Retinal pigment epithelial cell (primary cell): ENCODE data around the gene GNB5.

Source experiments
- DNase-seq: peaks from one replicate; pipeline ENCODE4 v3.0.0-alpha.2; 2010; ENCODE audit warnings: low read depth
- H3K4me3 ChIP-seq: 2 replicates; pipeline ENCODE4 v1.5.1; 2011; ENCODE audit warnings: mild to moderate bottlenecking, low read length, control low read depth, moderate library complexity
- TF ChIP-seq, protein P1 (sequence below): conservative IDR thresholded peaks from 2 replicates; pipeline ENCODE4 v1.5.1; 2011; ENCODE audit warnings: low read depth, low read length, control low read depth, inconsistent platforms

GNB5 gene

DNA sequence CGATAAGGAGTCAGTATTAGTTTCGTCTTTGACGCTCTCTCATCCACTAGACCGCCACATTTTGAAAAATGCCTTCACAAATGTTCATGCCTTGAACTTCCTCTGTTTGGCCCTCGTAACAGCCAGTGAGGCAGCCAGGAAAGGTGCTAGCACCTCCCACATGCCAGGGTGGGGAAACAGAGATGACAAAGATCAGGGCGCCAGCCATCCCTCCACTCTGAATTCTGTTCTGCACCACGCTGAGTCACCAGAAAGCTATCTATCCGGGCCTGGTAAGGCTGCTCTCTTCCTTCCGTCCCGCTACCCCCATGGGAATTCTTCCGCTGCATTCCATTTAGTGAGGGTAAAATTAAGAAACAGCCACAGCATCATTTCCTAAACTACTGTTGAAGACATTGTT lies 47.3 kb downstream of the GNB5 start:
- TF ChIP-seq, protein P1, sequence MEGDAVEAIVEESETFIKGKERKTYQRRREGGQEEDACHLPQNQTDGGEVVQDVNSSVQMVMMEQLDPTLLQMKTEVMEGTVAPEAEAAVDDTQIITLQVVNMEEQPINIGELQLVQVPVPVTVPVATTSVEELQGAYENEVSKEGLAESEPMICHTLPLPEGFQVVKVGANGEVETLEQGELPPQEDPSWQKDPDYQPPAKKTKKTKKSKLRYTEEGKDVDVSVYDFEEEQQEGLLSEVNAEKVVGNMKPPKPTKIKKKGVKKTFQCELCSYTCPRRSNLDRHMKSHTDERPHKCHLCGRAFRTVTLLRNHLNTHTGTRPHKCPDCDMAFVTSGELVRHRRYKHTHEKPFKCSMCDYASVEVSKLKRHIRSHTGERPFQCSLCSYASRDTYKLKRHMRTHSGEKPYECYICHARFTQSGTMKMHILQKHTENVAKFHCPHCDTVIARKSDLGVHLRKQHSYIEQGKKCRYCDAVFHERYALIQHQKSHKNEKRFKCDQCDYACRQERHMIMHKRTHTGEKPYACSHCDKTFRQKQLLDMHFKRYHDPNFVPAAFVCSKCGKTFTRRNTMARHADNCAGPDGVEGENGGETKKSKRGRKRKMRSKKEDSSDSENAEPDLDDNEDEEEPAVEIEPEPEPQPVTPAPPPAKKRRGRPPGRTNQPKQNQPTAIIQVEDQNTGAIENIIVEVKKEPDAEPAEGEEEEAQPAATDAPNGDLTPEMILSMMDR = no peak
- DNase-seq = no peak
- H3K4me3 ChIP-seq = no peak overlapping the region

DNA sequence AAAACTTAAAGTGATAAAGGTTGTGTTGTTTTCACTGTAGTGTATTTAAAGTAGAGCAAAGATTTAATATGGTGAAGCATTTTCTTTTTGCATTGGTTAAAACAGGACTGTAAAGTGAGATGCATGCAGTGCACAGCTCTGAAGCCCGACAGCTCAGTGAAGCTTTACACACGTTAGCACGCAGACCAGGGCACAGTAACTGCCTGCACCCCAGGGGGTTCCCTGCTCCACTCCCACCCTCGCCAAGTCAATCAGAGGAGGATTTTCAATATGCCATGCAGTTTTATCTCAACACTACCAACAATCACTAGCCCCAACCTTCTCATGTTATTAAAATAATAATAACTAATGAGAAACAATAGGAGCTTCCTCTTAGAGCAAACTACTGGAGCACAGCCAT lies 50.5 kb downstream of the GNB5 start:
- H3K4me3 ChIP-seq = no peak overlapping the region
- TF ChIP-seq, protein P1 = no peak
- DNase-seq = no peak

DNA sequence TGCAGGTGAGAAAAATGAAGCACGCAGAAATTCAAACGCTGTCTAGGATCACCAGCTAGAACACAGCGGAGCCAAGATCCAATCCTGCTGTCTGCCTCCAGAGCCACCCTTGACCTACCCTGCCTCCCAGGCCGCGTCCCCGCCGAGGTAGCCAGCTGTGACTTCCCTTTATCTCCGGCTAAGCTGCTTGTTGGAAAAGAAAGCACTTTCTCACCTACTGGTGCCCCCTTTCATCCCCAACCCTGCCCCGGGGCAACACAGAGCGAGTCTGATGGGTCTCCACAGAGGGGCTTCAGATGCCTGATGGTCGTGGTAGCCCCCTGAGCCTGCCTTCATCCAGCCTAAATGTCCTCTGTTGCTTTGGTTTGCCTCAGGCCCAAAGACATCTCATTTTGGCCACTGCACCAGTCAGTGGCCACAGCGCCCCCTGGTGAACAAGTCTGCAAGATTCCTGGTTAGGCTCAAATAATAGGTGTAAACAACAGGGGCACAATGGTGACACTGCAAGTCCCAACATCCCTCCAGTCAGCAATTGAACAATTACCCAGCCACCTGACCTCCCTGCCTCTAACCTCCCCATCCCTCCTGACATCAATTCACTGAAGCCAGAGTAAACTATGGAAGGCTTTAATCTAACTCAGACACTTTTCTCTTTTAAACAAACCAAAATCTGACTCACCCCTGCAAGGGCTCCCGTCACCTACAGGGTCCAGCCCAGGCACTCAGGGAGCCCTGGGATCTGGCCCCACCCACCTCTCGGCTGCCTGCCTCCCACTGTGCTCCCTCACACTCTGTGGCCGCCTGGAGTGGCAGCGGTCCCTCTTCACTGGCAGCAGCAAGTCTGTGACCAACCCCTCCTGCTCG lies 51.4 kb downstream of the GNB5 start:
- TF ChIP-seq, protein P1 = peak; percentile 89
- no peak for DNase-seq
- no peak overlapping the region for H3K4me3 ChIP-seq

DNA sequence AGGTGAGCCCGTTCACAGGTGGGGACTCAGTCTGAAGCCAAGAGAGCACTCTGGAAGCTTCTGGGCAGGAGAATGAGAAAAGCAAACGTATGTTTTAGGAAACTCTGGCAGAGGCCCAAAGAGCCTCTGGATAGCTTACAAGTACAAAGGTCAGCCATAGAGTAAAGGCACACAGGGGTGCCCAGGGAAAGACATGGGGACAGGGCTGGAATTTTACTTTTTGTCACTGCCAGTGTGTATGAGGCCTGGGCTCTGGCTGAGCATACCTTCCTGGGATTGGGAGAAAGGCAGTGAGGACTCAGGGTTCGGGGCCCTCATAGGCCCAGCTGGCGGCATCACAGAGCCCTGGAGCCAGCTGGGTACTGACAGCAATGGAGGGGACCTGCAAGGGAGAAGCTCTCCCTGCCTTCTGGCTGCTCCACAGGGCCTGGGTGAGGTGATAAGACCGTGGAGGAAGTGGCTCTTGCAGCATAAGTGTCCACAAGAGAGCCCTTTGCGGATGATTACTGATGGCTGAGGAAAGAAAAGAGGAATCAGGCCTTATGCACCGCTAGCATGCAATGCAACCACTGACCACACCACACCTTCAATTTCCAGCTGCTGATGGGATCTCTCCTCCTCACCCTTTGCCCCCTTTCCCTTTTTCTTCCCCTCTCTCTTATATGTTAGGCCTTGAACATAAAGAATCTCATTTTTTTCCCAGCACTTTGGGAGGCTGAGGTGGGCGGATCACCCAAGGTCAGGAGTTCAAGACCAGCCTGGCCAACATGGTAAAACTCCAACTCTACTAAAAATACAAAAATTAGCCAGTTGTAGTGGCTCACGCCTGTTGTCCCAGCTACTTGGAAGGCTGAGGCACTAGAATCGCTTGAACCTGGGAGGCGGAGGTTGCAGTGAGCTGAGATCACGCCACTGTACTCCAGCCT lies 53.5 kb downstream of the GNB5 start:
- no peak for DNase-seq
- TF ChIP-seq, protein P1 = no peak
- H3K4me3 ChIP-seq = no peak overlapping the region

DNA sequence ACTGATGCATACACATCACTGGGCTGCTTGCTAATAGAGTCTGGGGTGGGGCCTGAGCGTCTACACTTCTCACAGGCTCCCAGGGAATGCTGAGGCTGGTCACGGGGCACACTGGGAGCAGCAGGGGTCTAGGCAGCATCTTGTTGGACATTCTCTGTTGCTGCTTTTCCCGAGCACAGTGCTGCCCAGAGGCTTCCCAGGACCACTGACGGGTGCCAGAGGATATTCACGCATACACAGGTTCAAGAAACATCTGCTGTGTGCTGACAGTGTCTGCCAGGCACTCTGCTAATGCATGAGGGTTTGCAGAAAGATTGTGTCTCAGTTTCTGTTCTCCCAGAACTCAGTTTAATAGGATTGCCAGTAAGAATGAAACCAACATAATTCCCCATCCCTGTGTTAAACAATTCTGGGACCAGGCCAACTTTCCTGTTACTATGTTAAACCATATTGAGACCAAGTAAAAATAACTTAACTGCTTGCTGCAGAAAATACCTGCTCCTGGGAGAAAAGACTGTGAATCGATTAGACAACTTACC lies 54.7 kb downstream of the GNB5 start:
- H3K4me3 ChIP-seq = no peak overlapping the region
- peak; percentile 67 for DNase-seq
- TF ChIP-seq, protein P1 = no peak

DNA sequence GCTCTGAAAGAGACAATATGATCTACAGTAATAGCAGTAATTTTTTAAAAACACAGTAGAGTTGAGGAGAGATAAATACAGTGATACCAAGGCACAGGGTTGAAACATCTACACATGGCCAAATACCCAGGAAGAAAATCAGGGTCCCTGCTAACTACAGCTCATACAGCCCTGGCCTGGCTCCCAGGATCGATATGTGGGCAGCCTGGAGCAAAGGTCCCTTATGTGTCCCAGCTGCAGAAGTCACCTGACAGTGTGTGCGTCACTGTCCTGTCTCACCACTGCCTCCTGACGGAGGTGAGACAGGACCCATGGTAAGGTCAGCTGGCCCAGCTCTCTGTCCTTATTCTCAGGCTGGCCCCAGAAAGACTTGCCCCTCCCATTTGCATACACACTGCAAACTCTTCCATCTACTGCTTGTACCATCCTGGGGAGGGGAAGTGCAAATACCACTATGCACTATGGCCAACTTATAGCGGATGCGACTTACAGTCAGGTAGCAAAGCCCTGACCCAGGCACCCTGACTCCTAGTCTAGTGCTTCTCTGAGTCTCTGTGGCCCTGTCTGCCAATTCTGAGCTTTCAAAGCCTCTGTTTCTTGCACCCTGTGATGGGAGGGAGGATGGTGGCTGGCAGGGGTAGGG lies 56.6 kb downstream of the GNB5 start:
- no peak overlapping the region for H3K4me3 ChIP-seq
- TF ChIP-seq, protein P1 = no peak
- no peak for DNase-seq
